ENCODE results near the gene TMEM8B.

The TMEM8B gene

GRCh38 chr9:35836595-35836994 is 7.6 kb downstream of the TMEM8B start:
- DNase-seq (ENCODE audit: low read depth in 2 of 3, low spot score in 1 of 3) = no peak

- DNase-seq (ENCODE audit: low read depth in 2 of 3, low spot score in 1 of 3) = no peak
Observed at GRCh38 chr9:35839926-35840325, 10.9 kb downstream of the TMEM8B start.

GRCh38 chr9:35840881-35841644 is 12.0 kb downstream of the TMEM8B start:
- DNase-seq (ENCODE audit: low read depth in 2 of 3, low spot score in 1 of 3) = no peak

- no peak for DNase-seq (ENCODE audit: low read depth in 2 of 3, low spot score in 1 of 3)
Observed at GRCh38 chr9:35841645-35841900, 12.5 kb downstream of the TMEM8B start.

GRCh38 chr9:35842020-35842745 is 13.2 kb downstream of the TMEM8B start:
- DNase-seq (ENCODE audit: low read depth in 2 of 3, low spot score in 1 of 3) = no peak

- no peak for DNase-seq (ENCODE audit: low read depth in 2 of 3, low spot score in 1 of 3)
Observed at GRCh38 chr9:35842795-35843194, 13.8 kb downstream of the TMEM8B start.

GRCh38 chr9:35844628-35845270 is 15.7 kb downstream of the TMEM8B start:
- no peak for DNase-seq (ENCODE audit: low read depth in 2 of 3, low spot score in 1 of 3)

- no peak for DNase-seq (ENCODE audit: low read depth in 2 of 3, low spot score in 1 of 3)
Observed at GRCh38 chr9:35845824-35846771, 17.1 kb downstream of the TMEM8B start.

- peak in 1 of 3 donors; percentile 37 for DNase-seq (ENCODE audit: low read depth in 2 of 3, low spot score in 1 of 3)
Observed at GRCh38 chr9:35847792-35848572, 19.0 kb downstream of the TMEM8B start.

- no peak for DNase-seq (ENCODE audit: low read depth in 2 of 3, low spot score in 1 of 3)
Observed at GRCh38 chr9:35852267-35852815, 23.3 kb downstream of the TMEM8B start.

- DNase-seq (ENCODE audit: low read depth in 2 of 3, low spot score in 1 of 3) = no peak
Observed at GRCh38 chr9:35852876-35853865, 24.1 kb downstream of the TMEM8B start.

- no peak for DNase-seq (ENCODE audit: low read depth in 2 of 3, low spot score in 1 of 3)
Observed at GRCh38 chr9:35854091-35854762, 25.2 kb downstream of the TMEM8B start.

GRCh38 chr9:35856206-35856605 is 27.2 kb downstream of the TMEM8B start:
- DNase-seq (ENCODE audit: low read depth in 2 of 3, low spot score in 1 of 3) = no peak

- no peak for DNase-seq (ENCODE audit: low read depth in 2 of 3, low spot score in 1 of 3)
Observed at GRCh38 chr9:35856882-35857281, 27.9 kb downstream of the TMEM8B start.

- DNase-seq (ENCODE audit: low read depth in 2 of 3, low spot score in 1 of 3) = no peak
Observed at GRCh38 chr9:35858458-35858857, 29.4 kb downstream of the TMEM8B start.

GRCh38 chr9:35859310-35859989 is 30.4 kb downstream of the TMEM8B start:
- DNase-seq (ENCODE audit: low read depth in 2 of 3, low spot score in 1 of 3) = no peak

- no peak for DNase-seq (ENCODE audit: low read depth in 2 of 3, low spot score in 1 of 3)
Observed at GRCh38 chr9:35859990-35860339, 30.9 kb downstream of the TMEM8B start.
